K562 (cell line): ENCODE results near the gene SND1. TPM values are rescaled to one million over a fixed set of nuclear protein-coding genes. Genes with fewer than 3 reads are reported as not detected.
"Not testable (repeated sequence)": the region's sequence is repeated elsewhere in the genome, so short reads cannot be mapped to it uniquely, and the experiment has no call there.

Experiments
- ATAC-seq: fragments of 200-7000 bp; cut with Tn5 transposase; 3 replicates; pipeline ENCODE4 v1.9.1; 2020; ENCODE audit warnings: moderate library complexity
- BruUV-seq: library from RNA; stranded (reverse); fragments of 400-500 nt; replicated peaks from 2 replicates; lab custom pipeline; 2021; lab: Mats Ljungman, UMichigan
- CTCF ChIA-PET: fragments of 300-600 bp; formaldehyde crosslinking; extraction: SDS; loops from one replicate; lab custom pipeline; 2021; ENCODE audit warnings: low intra/inter-chr PET ratio; lab: Yijun Ruan, JAX
- POLR2A ChIA-PET: fragments of 300-600, 350-650 bp; sonication (Branson Sonifier 250); formaldehyde crosslinking; extraction: SDS; loops from one replicate; lab custom pipeline; 2021; ENCODE audit warnings: antibody characterized with exemption, inconsistent platforms; lab: Yijun Ruan, JAX
- DNase-seq, 4 experiments: peaks; one replicate each; pipeline versions ENCODE4 v3.0.0 to v3.0.0-alpha.2; 2011 to 2018; ENCODE audit warnings: low spot score in 3 of 4, mixed read lengths in 3 of 4; ENCODE audit errors: extremely low read depth in 1 of 4
- FAIRE-seq: peaks from 2 replicates; lab custom pipeline; 2011; peaks lifted over from hg19 to GRCh38; lab: Jason Lieb, UNC
- H2AFZ ChIP-seq: 2 replicates; pipeline ENCODE4 v1.6.0; 2011; ENCODE audit warnings: low read depth, low read length, control low read depth, inconsistent platforms
- H3K27ac ChIP-seq: fragments of 200-600 bp; 3 replicates; pipeline ENCODE4 v1.8.0; 2011; ENCODE audit warnings: low read depth, mild to moderate bottlenecking, control low read depth, inconsistent platforms, low read length, moderate library complexity, mixed read lengths; ENCODE audit errors: extremely low read depth
- H3K27me3 ChIP-seq, 2 experiments: fragments of 300-600 bp in 1 of 2; 2 replicates in 1 of 2; 3 replicates in 1 of 2; pipeline versions ENCODE4 v1.6.0 to v1.8.0; 2011; ENCODE audit warnings: inconsistent platforms in 2 of 2, low read length in 2 of 2, mild to moderate bottlenecking in 1 of 2, mixed read lengths in 1 of 2, moderate library complexity in 1 of 2; ENCODE audit not compliant: control insufficient read depth in 2 of 2, insufficient read depth in 2 of 2
- H3K36me3 ChIP-seq: fragments of 300-600 bp; 3 replicates; pipeline ENCODE4 v1.8.0; 2011; ENCODE audit warnings: mild to moderate bottlenecking, low read length, inconsistent platforms; ENCODE audit not compliant: control insufficient read depth, insufficient read depth
- H3K4me1 ChIP-seq, 2 experiments: fragments of 200-600 bp in 1 of 2; replicated peaks in 1 of 2; 2 replicates in 1 of 2; 3 replicates in 1 of 2; pipeline versions ENCODE4 v1.5.1 to v1.8.0; 2011; ENCODE audit warnings: inconsistent platforms in 2 of 2, low read length in 2 of 2, mild to moderate bottlenecking in 1 of 2, mixed read lengths in 1 of 2, moderate library complexity in 1 of 2; ENCODE audit not compliant: control insufficient read depth in 2 of 2, insufficient read depth in 2 of 2
- H3K4me2 ChIP-seq: 2 replicates; pipeline ENCODE4 v1.6.1; 2011; ENCODE audit warnings: low read length, control low read depth, inconsistent platforms, mixed read lengths; ENCODE audit not compliant: insufficient read depth
- H3K4me3 ChIP-seq: fragments of 200-600 bp; sonication (generic), shearing (Covaris generic); 2 replicates; pipeline ENCODE4 v1.5.1; 2016; ENCODE audit warnings: control low read depth, inconsistent platforms
- H3K79me2 ChIP-seq: fragments of 200-600 bp; 3 replicates; pipeline ENCODE4 v1.8.0; 2011; ENCODE audit warnings: low read length, inconsistent platforms; ENCODE audit not compliant: control insufficient read depth, insufficient read depth
- H3K9ac ChIP-seq, 2 experiments: 2 replicates each; pipeline versions ENCODE4 v1.6.0 to v1.6.1; 2011; ENCODE audit warnings: low read depth in 2 of 2, low read length in 2 of 2, control low read depth in 1 of 2, inconsistent platforms in 1 of 2, mild to moderate bottlenecking in 1 of 2, mixed read lengths in 1 of 2; ENCODE audit not compliant: insufficient read depth in 1 of 2
- H3K9me1 ChIP-seq: one replicate; pipeline ENCODE4 v1.6.0; 2011; ENCODE audit warnings: inconsistent platforms, mild to moderate bottlenecking, low read length, moderate library complexity; ENCODE audit not compliant: control insufficient read depth, insufficient read depth
- H3K9me3 ChIP-seq: replicated peaks from 2 replicates; pipeline ENCODE4 v1.5.1; 2011; ENCODE audit warnings: low read depth, low read length, inconsistent platforms; ENCODE audit not compliant: control insufficient read depth, insufficient read depth
- H4K20me1 ChIP-seq: replicated peaks from 2 replicates; pipeline ENCODE4 v1.6.1; 2011; ENCODE audit warnings: low read length, inconsistent platforms, mixed read lengths; ENCODE audit not compliant: control insufficient read depth, insufficient read depth
- CBX5 ChIP-seq: IDR thresholded peaks from 2 replicates; pipeline ENCODE4 v1.6.1; 2014; ENCODE audit warnings: low read depth, borderline replicate concordance
- CHAMP1 ChIP-seq: fragments of 450-650 bp; IDR thresholded peaks from 2 replicates; pipeline ENCODE4 v1.6.1; 2016; ENCODE audit warnings: mild to moderate bottlenecking
- FOS ChIP-seq: IDR thresholded peaks from 3 replicates; pipeline ENCODE4 v1.6.1; 2011; ENCODE audit not compliant: insufficient read length; ENCODE audit errors: extremely low read depth
- JUND ChIP-seq, 2 experiments: IDR thresholded peaks; 2 replicates in 1 of 2; 3 replicates in 1 of 2; pipeline ENCODE4 v1.6.1; 2011; ENCODE audit warnings: borderline replicate concordance in 2 of 2, low read depth in 2 of 2, low read length in 2 of 2, improper control_type of control experiment in 1 of 2, missing biosample characterization in 1 of 2, missing genetic modification characterization in 1 of 2, missing genetic modification reagents in 1 of 2
- KLF6 ChIP-seq: fragments of 250-450 bp; sonication (Bioruptor Pico); IDR thresholded peaks from 2 replicates; pipeline ENCODE4 v1.4.0; 2020; ENCODE audit warnings: mild to moderate bottlenecking, moderate library complexity, borderline replicate concordance
- LCOR ChIP-seq: sonication (generic); formaldehyde crosslinking; IDR thresholded peaks from 2 replicates; pipeline ENCODE4 v1.8.0; 2022; ENCODE audit warnings: mild to moderate bottlenecking, missing genetic modification reagents
- MAZ ChIP-seq, 2 experiments: fragments of 450-650 bp in 1 of 2; sonication (generic) in 1 of 2; formaldehyde crosslinking; IDR thresholded peaks in 1 of 2; conservative IDR thresholded peaks in 1 of 2; 2 replicates each; pipeline versions ENCODE4 v1.4.0 to v1.5.0; 2020; ENCODE audit warnings: mild to moderate bottlenecking in 1 of 2, missing genetic modification reagents in 1 of 2
- MBD2 ChIP-seq: sonication (generic); IDR thresholded peaks from 2 replicates; pipeline ENCODE4 v1.6.1; 2016; ENCODE audit warnings: low read depth, borderline replicate concordance
- PBX2 ChIP-seq, 2 experiments: IDR thresholded peaks in 1 of 2; conservative IDR thresholded peaks in 1 of 2; 2 replicates each; pipeline ENCODE4 v1.6.1; 2016; ENCODE audit warnings: low read depth in 2 of 2, mild to moderate bottlenecking in 1 of 2, missing compliant biosample characterization in 1 of 2, missing genetic modification characterization in 1 of 2, moderate library complexity in 1 of 2
- ZBTB17 ChIP-seq: fragments of 450-650 bp; formaldehyde crosslinking; IDR thresholded peaks from 2 replicates; pipeline ENCODE4 v1.4.0; 2020; ENCODE audit warnings: mild to moderate bottlenecking
- ZNF197 ChIP-seq: fragments of 200-800 bp; sonication (Bioruptor generic); IDR thresholded peaks from 2 replicates; pipeline ENCODE4 v1.6.1; 2016; ENCODE audit warnings: low read depth, missing genetic modification characterization, missing compliant biosample characterization
- WGBS: fragments of 100-300 bp; shearing (Covaris generic); methylation state at CpG from one replicate; pipeline ENCODE4 v1.1.6; 2016; ENCODE audit warnings: low coverage, mixed read lengths; ENCODE audit not compliant: insufficient coverage; ENCODE audit errors: missing lambda C conversion rate; 5-methylcytosine and 5-hydroxymethylcytosine counted together
- in situ Hi-C: fragments of 300-500 bp; cut with MboI; formaldehyde crosslinking; loops from 4 replicates; pipeline ENCODE4 v1.15.0; 2018; ENCODE audit warnings: inconsistent platforms, mixed read lengths
- intact Hi-C: fragments of 100-400 bp; cut with micrococcal nuclease; formaldehyde crosslinking; loops from 2 replicates; pipeline ENCODE4 v1.14.2; 2022
- polyA plus RNA-seq, 8 experiments: library from polyadenylated mRNA; depleted of rRNA in 4 of 8; stranded (reverse) in 5 of 8; unstranded in 3 of 8; fragments of >200 nt; fragmentation: Nextera tagmentation in 2 of 8; fragmentation: Illumina TruSeq in 1 of 8; extraction: Ambion mirVana in 2 of 8; extraction: Trizol in 1 of 8; gene quantifications; 2 replicates each; pipeline versions ENCODE4 v1.2.1 to v1.2.3, GENCODE V29; 2011 to 2014; ENCODE audit warnings: inconsistent platforms in 1 of 8, missing spikeins in 1 of 8
- total RNA-seq, 7 experiments: library from RNA; depleted of rRNA in 6 of 7; stranded (reverse); fragments of >200 nt in 6 of 7; fragmentation: Illumina TruSeq in 2 of 7; extraction: Trizol in 2 of 7; gene quantifications; 2 replicates each; pipeline versions ENCODE4 v1.2.1 to v1.2.3, GENCODE V29; 2011 to 2021; ENCODE audit warnings: low replicate concordance in 1 of 7

Gene SND1
- total and polyA plus RNA-seq, 9 of the 15 experiments (the other 6 are each of a cell fraction or from before 2014, with no cell fraction given), result 46.5 to 307 (median 191) TPM

- intact Hi-C loops, result loop anchor here (1.0 to 2.0 kb wide), 2 partner anchors 15 to 1229 kb away; no protein-coding TSS in a partner anchor
- ATAC-seq (peak; percentile 53), FAIRE-seq (peak; percentile 35), DNase-seq (peak; percentile 39 to 81 (median 52))
- H3K4me2 ChIP-seq; in situ Hi-C loops; H3K27me3 ChIP-seq; H4K20me1 ChIP-seq; H3K4me3 ChIP-seq; CTCF ChIA-PET; H3K9ac ChIP-seq; H3K9me1 ChIP-seq; H2AFZ ChIP-seq; BruUV-seq; TF ChIP-seq PBX2 (CRISPR knock-in tag; IDR thresholded peaks at IDR 0.05; ENCODE audit: low read depth): not testable (repeated sequence)
- WGBS, result 68% methylated on average over 7 of the region's 7 CpGs
- Histone ChIP-seq H3K27ac (peak overlapping the region; percentile 55; the same call in 2 of the 3 replicates), H3K4me1 (peaks cover 0 to 22% of the 10 kb centered on the region in 2 experiments; a peak in 4 of 5 replicates), H3K36me3 (peaks cover 45% of the 10 kb centered on the region), H3K79me2 (peaks cover 47% of the 10 kb centered on the region), H3K9me3 (peaks cover 14% of the 10 kb centered on the region)
- POLR2A ChIA-PET, result interaction anchor here (0.6 to 1.7 kb wide), 7 partner anchors 14 to 209 kb away, joined by 3 to 6 read pairs (median 3); no protein-coding TSS in a partner anchor
- TF ChIP-seq CBX5 (peak; percentile 85), LCOR (peak; percentile 82; the same call in 1 of the 2 replicates), FOS (peak; percentile 71), JUND (IDR thresholded peaks at IDR 0.05; ENCODE audit: borderline replicate concordance, low read depth, low read length) (peak; percentile 96), JUND (tag; IDR thresholded peaks at IDR 0.05; ENCODE audit: borderline replicate concordance, low read depth, low read length) (peak; percentile 95; the same call in 2 of the 3 replicates), PBX2 (tag; conservative IDR thresholded peaks at IDR 0.05; ENCODE audit: low read depth) (0 out of 2 replicates have a peak, but pooled peaks have one; percentile 31), MBD2 (peak; percentile 80), ZNF197 (CRISPR knock-in tag) (peak; percentile 54; the same call in 1 of the 2 replicates), MAZ (CRISPR knock-in tag; conservative IDR thresholded peaks at IDR 0.05 in 1 of 2, IDR thresholded peaks at IDR 0.05 in 1 of 2) (peak in 1 of 2 experiments; percentile 13; a peak in 1 of 4 replicates), KLF6 (CRISPR knock-in tag) (peak; percentile 44; the same call in 1 of the 2 replicates), CHAMP1 (peak; percentile 100), ZBTB17 (CRISPR knock-in tag) (0 out of 2 replicates have a peak, but pooled peaks have one; percentile 52)
Measured at GRCh38 chr7:127837816-127838410, 185.9 kb downstream of the SND1 start.
